WTC11 (cell line): ENCODE results near the gene SLC25A44.

Experiments
- CREM ChIP-seq: sonication (generic); formaldehyde crosslinking; IDR thresholded peaks from 2 replicates; pipeline ENCODE4 v1.8.1; 2022; ENCODE audit warnings: mild to moderate bottlenecking, missing genetic modification reagents, moderate library complexity
- CTCF ChIP-seq: fragments of 200-600 bp; IDR thresholded peaks from 2 replicates; pipeline ENCODE4 v1.8.0; 2022; ENCODE audit warnings: antibody characterized with exemption
- IRF2 ChIP-seq: sonication (generic); formaldehyde crosslinking; IDR thresholded peaks from 2 replicates; pipeline ENCODE4 v1.8.0; 2022; ENCODE audit warnings: low read depth, missing genetic modification reagents, borderline replicate concordance
- MXD4 ChIP-seq: fragments of 250-450 bp; sonication (Bioruptor Pico); IDR thresholded peaks from 2 replicates; pipeline ENCODE4 v1.8.0; 2021; ENCODE audit warnings: mild to moderate bottlenecking, moderate library complexity, borderline replicate concordance
- MYBL2 ChIP-seq: sonication (generic); formaldehyde crosslinking; IDR thresholded peaks from 2 replicates; pipeline ENCODE4 v1.8.1; 2023; ENCODE audit warnings: mild to moderate bottlenecking, moderate library complexity, missing genetic modification reagents
- NFE2L1 ChIP-seq: sonication (generic); formaldehyde crosslinking; IDR thresholded peaks from 2 replicates; pipeline ENCODE4 v1.8.1; 2023; ENCODE audit warnings: missing genetic modification reagents
- NFYB ChIP-seq: sonication (generic); formaldehyde crosslinking; conservative IDR thresholded peaks from 2 replicates; pipeline ENCODE4 v1.8.0; 2022; ENCODE audit warnings: low read depth, missing genetic modification reagents
- NR2C2 ChIP-seq: sonication (generic); formaldehyde crosslinking; IDR thresholded peaks from 2 replicates; pipeline ENCODE4 v1.8.0; 2022; ENCODE audit warnings: mild to moderate bottlenecking, missing genetic modification reagents
- SOX15 ChIP-seq: fragments of 250-450 bp; sonication (Bioruptor Pico); IDR thresholded peaks from 2 replicates; pipeline ENCODE4 v1.9.0; 2021; ENCODE audit warnings: mild to moderate bottlenecking
- USF2 ChIP-seq: sonication (generic); formaldehyde crosslinking; IDR thresholded peaks from 2 replicates; pipeline ENCODE4 v1.8.1; 2023; ENCODE audit warnings: mild to moderate bottlenecking, missing genetic modification reagents, moderate library complexity
- TF ChIP-seq, protein P1 (sequence below): sonication (generic); formaldehyde crosslinking; IDR thresholded peaks from 2 replicates; pipeline ENCODE4 v1.8.1; 2022; ENCODE audit warnings: mild to moderate bottlenecking, missing genetic modification reagents, moderate library complexity, borderline replicate concordance
- TF ChIP-seq, protein P2 (sequence below): sonication (generic); formaldehyde crosslinking; IDR thresholded peaks from 2 replicates; pipeline ENCODE4 v1.8.1; 2023; ENCODE audit warnings: mild to moderate bottlenecking, missing genetic modification reagents
- TF ChIP-seq, protein P3 (sequence below): fragments of 250-450 bp; sonication (Bioruptor Pico); conservative IDR thresholded peaks from 2 replicates; pipeline ENCODE4 v1.9.0; 2021; ENCODE audit warnings: mild to moderate bottlenecking
- TF ChIP-seq, protein P4 (sequence below): sonication (generic); formaldehyde crosslinking; IDR thresholded peaks from 2 replicates; pipeline ENCODE4 v1.8.0; 2022; ENCODE audit warnings: mild to moderate bottlenecking, missing genetic modification reagents

GRCh38 chr1:156193488-156194299 lies at the start of gene SLC25A44:
- peak; percentile 37 for TF ChIP-seq CTCF
- TF ChIP-seq, protein P1, sequence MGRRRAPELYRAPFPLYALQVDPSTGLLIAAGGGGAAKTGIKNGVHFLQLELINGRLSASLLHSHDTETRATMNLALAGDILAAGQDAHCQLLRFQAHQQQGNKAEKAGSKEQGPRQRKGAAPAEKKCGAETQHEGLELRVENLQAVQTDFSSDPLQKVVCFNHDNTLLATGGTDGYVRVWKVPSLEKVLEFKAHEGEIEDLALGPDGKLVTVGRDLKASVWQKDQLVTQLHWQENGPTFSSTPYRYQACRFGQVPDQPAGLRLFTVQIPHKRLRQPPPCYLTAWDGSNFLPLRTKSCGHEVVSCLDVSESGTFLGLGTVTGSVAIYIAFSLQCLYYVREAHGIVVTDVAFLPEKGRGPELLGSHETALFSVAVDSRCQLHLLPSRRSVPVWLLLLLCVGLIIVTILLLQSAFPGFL (CRISPR knock-in tag) = no peak
- no peak for TF ChIP-seq MYBL2 (CRISPR knock-in tag)
- TF ChIP-seq IRF2 (CRISPR knock-in tag) = no peak
- TF ChIP-seq SOX15 (CRISPR knock-in tag) = no peak
- TF ChIP-seq, protein P2, sequence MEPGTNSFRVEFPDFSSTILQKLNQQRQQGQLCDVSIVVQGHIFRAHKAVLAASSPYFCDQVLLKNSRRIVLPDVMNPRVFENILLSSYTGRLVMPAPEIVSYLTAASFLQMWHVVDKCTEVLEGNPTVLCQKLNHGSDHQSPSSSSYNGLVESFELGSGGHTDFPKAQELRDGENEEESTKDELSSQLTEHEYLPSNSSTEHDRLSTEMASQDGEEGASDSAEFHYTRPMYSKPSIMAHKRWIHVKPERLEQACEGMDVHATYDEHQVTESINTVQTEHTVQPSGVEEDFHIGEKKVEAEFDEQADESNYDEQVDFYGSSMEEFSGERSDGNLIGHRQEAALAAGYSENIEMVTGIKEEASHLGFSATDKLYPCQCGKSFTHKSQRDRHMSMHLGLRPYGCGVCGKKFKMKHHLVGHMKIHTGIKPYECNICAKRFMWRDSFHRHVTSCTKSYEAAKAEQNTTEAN (CRISPR knock-in tag) = no peak
- no peak for TF ChIP-seq MXD4 (CRISPR knock-in tag)
- TF ChIP-seq NR2C2 (CRISPR knock-in tag) = no peak
- TF ChIP-seq USF2 = no peak; the same call in 1 of the 2 replicates
- TF ChIP-seq, protein P3, sequence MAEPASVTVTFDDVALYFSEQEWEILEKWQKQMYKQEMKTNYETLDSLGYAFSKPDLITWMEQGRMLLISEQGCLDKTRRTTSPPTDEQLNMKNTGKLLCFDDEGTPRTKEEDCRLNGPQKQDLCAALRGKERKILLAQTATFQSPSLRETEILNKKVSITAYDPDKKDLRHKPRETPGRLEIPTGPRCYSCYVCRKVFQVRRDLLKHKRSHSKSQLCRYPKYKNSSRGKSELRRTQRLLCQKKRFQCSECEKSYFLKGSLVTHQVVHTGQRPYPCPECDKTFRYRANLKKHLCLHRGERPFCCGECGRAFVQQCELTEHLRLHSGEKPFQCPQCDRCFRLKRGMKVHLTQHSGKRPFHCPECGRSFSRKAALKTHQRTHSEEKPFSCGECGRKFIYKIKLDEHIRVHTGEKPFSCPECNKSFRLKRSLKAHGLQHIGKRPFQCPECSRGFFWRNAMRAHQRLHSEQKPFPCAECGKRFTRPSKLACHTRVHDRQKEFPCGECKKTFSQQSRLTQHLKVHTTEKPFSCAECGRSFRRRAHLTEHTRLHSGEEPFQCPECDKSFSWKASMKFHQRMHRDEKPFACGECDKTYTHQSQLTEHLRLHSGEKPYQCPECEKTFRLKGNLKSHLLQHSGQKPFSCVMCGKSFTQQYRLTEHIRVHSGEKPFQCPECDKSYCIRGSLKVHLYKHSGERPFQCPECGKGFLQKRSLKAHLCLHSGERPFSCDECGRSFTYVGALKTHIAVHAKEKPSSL (CRISPR knock-in tag) = no peak
- no peak for TF ChIP-seq NFE2L1 (CRISPR knock-in tag)
- TF ChIP-seq, protein P4, sequence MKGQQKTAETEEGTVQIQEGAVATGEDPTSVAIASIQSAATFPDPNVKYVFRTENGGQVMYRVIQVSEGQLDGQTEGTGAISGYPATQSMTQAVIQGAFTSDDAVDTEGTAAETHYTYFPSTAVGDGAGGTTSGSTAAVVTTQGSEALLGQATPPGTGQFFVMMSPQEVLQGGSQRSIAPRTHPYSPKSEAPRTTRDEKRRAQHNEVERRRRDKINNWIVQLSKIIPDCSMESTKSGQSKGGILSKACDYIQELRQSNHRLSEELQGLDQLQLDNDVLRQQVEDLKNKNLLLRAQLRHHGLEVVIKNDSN = peak; percentile 30; the same call in 1 of the 2 replicates
- TF ChIP-seq NFYB = peak; percentile 60
- peak; percentile 71; the same call in 1 of the 2 replicates for TF ChIP-seq CREM
